Endothelial cell of umbilical vein (primary cell): ENCODE data around the gene HIP1R. TPM values are rescaled to one million over a fixed set of nuclear protein-coding genes. Genes with fewer than 3 reads are reported as not detected.

Experiments used
- BruUV-seq: library from RNA; stranded (reverse); fragments of 400-500 nt; replicated peaks from 2 replicates; lab custom pipeline; 2021; lab: Mats Ljungman, UMichigan
- CTCF ChIA-PET: fragments of 300-600, 350-600 bp; sonication (Branson Sonifier 250); formaldehyde crosslinking; loops from one replicate; lab custom pipeline; 2021; ENCODE audit warnings: antibody characterized with exemption, inconsistent platforms; lab: Charles Lee
- POLR2A ChIA-PET: fragments of 300-600, 350-600 bp; sonication (Branson Sonifier 250); formaldehyde crosslinking; loops from one replicate; lab custom pipeline; 2021; ENCODE audit warnings: antibody characterized with exemption, inconsistent platforms; lab: Charles Lee
- DNase-seq: peaks from one replicate; pipeline ENCODE4 v3.0.0-alpha.2; 2011; ENCODE audit warnings: low read depth, low spot score
- FAIRE-seq: peaks from 2 replicates; lab custom pipeline; 2011; peaks lifted over from hg19 to GRCh38; lab: Jason Lieb, UNC
- H2AFZ ChIP-seq: 2 replicates; pipeline ENCODE4 v1.6.0; 2012; ENCODE audit warnings: low read depth, low read length, control low read depth, inconsistent platforms
- H3K27ac ChIP-seq: 2 replicates; pipeline ENCODE4 v1.5.1; 2011; ENCODE audit warnings: low read depth, mild to moderate bottlenecking, control low read depth, low read length, moderate library complexity; ENCODE audit not compliant: insufficient read depth
- H3K27me3 ChIP-seq, 2 experiments: 2 replicates each; pipeline versions ENCODE4 v1.6.0 to v1.6.1; 2011; ENCODE audit warnings: low read length in 2 of 2, mixed read lengths in 1 of 2; ENCODE audit not compliant: control insufficient read depth in 2 of 2, insufficient read depth in 2 of 2
- H3K36me3 ChIP-seq, 2 experiments: 2 replicates in 1 of 2; 3 replicates in 1 of 2; pipeline ENCODE4 v1.5.1; 2011; ENCODE audit warnings: low read length in 2 of 2, mild to moderate bottlenecking in 1 of 2, moderate library complexity in 1 of 2; ENCODE audit not compliant: control insufficient read depth in 2 of 2, insufficient read depth in 2 of 2; ENCODE audit errors: extremely low read depth in 1 of 2
- H3K4me1 ChIP-seq: 3 replicates; pipeline ENCODE4 v1.5.1; 2011; ENCODE audit warnings: mild to moderate bottlenecking, low read length; ENCODE audit not compliant: control insufficient read depth, insufficient read depth; ENCODE audit errors: extremely low read depth
- H3K4me2 ChIP-seq: 2 replicates; pipeline ENCODE4 v1.6.1; 2011; ENCODE audit warnings: low read length, control low read depth, mixed read lengths; ENCODE audit not compliant: insufficient read depth
- H3K4me3 ChIP-seq, 3 experiments: fragments of 200-600 bp in 1 of 3; sonication (generic), shearing (Covaris generic) in 1 of 3; replicated peaks in 1 of 3; 2 replicates each; pipeline ENCODE4 v1.5.1; 2011 to 2016; ENCODE audit warnings: control low read depth in 3 of 3, low read length in 3 of 3, mild to moderate bottlenecking in 2 of 3, inconsistent platforms in 1 of 3, low read depth in 1 of 3, moderate library complexity in 1 of 3; ENCODE audit not compliant: insufficient read depth in 1 of 3
- H3K79me2 ChIP-seq: 2 replicates; pipeline ENCODE4 v1.6.0; 2012; ENCODE audit warnings: low read length, inconsistent platforms; ENCODE audit not compliant: control insufficient read depth, insufficient read depth
- H3K9ac ChIP-seq: replicated peaks from 2 replicates; pipeline ENCODE3; 2011; ENCODE audit warnings: low read length, control low read depth; ENCODE audit not compliant: insufficient read depth; ENCODE audit errors: extremely low read depth
- H3K9me1 ChIP-seq: replicated peaks from 3 replicates; pipeline ENCODE4 v1.6.0; 2011; ENCODE audit warnings: mild to moderate bottlenecking, low read length; ENCODE audit not compliant: control insufficient read depth, insufficient read depth; ENCODE audit errors: extremely low read depth
- H3K9me3 ChIP-seq: replicated peaks from 2 replicates; pipeline ENCODE4 v1.5.1; 2012; ENCODE audit warnings: low read length, inconsistent platforms; ENCODE audit not compliant: control insufficient read depth, insufficient read depth
- H4K20me1 ChIP-seq: replicated peaks from 2 replicates; pipeline ENCODE3; 2011; ENCODE audit warnings: mild to moderate bottlenecking, low read length; ENCODE audit not compliant: control insufficient read depth, insufficient read depth; ENCODE audit errors: extremely low read depth
- EZH2 ChIP-seq: IDR thresholded peaks from 2 replicates; pipeline ENCODE4 v1.6.1; 2012; ENCODE audit warnings: borderline replicate concordance, low read depth, mild to moderate bottlenecking, moderate library complexity, low read length, inconsistent platforms; ENCODE audit not compliant: severe bottlenecking
- GATA2 ChIP-seq: IDR thresholded peaks from 2 replicates; pipeline ENCODE4 v1.7.0; 2011; ENCODE audit warnings: low read depth, mild to moderate bottlenecking, moderate library complexity, mixed read lengths, low read length; ENCODE audit not compliant: insufficient read length, insufficient read depth
- JUN ChIP-seq: IDR thresholded peaks from 2 replicates; pipeline ENCODE4 v1.6.1; 2011; ENCODE audit warnings: borderline replicate concordance, low read depth; ENCODE audit not compliant: insufficient read length, insufficient read depth
- MAX ChIP-seq: IDR thresholded peaks from 2 replicates; pipeline ENCODE4 v1.6.1; 2011; ENCODE audit not compliant: insufficient read depth, insufficient read length
- MYC ChIP-seq: IDR thresholded peaks from one replicate; pipeline ENCODE4 v1.6.1; 2011; ENCODE audit warnings: mild to moderate bottlenecking, low read depth, low read length
- POLR2AphosphoS5 ChIP-seq: IDR thresholded peaks from 2 replicates; pipeline ENCODE4 v1.6.1; 2012; ENCODE audit warnings: low read depth, mild to moderate bottlenecking, control low read depth, low read length, moderate library complexity; ENCODE audit not compliant: insufficient read depth
- dilution Hi-C: fragments of 300-500 bp; cut with MboI; formaldehyde crosslinking; loops from one replicate; pipeline ENCODE4 v1.15.0; 2019; ENCODE audit warnings: low sequenced_read_pairs; ENCODE audit not compliant: extremely low pct_ligation_motif_present
- intact Hi-C: fragments of 100-400 bp; cut with micrococcal nuclease; formaldehyde crosslinking; loops from one replicate; pipeline ENCODE4 v1.10.0; 2022
- polyA plus RNA-seq, 4 experiments: library from polyadenylated mRNA; depleted of rRNA in 3 of 4; stranded (reverse) in 3 of 4; unstranded in 1 of 4; fragments of >200 nt; gene quantifications; 2 replicates each; pipeline versions ENCODE4 v1.2.1 to v1.2.3, GENCODE V29; 2011 to 2012; ENCODE audit warnings: missing spikeins in 1 of 4
- total RNA-seq: library from RNA; stranded (reverse); gene quantifications from 2 replicates; pipeline ENCODE4 v1.2.3, GENCODE V29; 2021

HIP1R gene
- total and polyA plus RNA-seq, 2 donors (not counting 3 experiments of a cell fraction or from before 2014, with no cell fraction given), result 111 to 122 TPM

- peak overlapping the region; percentile 84 for H3K4me2 ChIP-seq
- peak overlapping the region; percentile 6 for H2AFZ ChIP-seq
- H3K9ac ChIP-seq, result peak overlapping the region; percentile 89
- H3K36me3 ChIP-seq, result peaks cover 13 to 16% of the 10 kb centered on the region in 2 experiments
- TSS peak; percentile 72 for BruUV-seq
- H3K4me3 ChIP-seq, result peak overlapping the region in 2 of 3 experiments; percentile 25 to 60
- no peaks in the 10 kb centered on the region for H3K9me3 ChIP-seq
- TF ChIP-seq GATA2 (no peak), POLR2AphosphoS5 (peak; percentile 52), EZH2 (no peak), JUN (no peak), MAX (peak; percentile 29), MYC (peak; percentile 89)
- POLR2A ChIA-PET, result interaction anchor here (0.9 to 1.2 kb wide), 2 partner anchors 16 to 361 kb away, joined by 3 to 5 read pairs; partner anchors contain the start of genes MPHOSPH9 and MTRFR
- peak overlapping the region; percentile 92 for H3K27ac ChIP-seq
- no peak for FAIRE-seq
- peak; percentile 84 for DNase-seq
- intact Hi-C loops (loop anchor here (1.0 kb wide), 3 partner anchors 16 to 80 kb away; no protein-coding TSS in a partner anchor), dilution Hi-C loops (no loop called here)
- no peaks in the 10 kb centered on the region for H4K20me1 ChIP-seq
- H3K79me2 ChIP-seq, result peaks cover 65% of the 10 kb centered on the region
- H3K27me3 ChIP-seq, result no peaks in the 10 kb centered on the region
- peaks cover 32% of the 10 kb centered on the region for H3K4me1 ChIP-seq
- no peaks in the 10 kb centered on the region for H3K9me1 ChIP-seq
- CTCF ChIA-PET, result interaction anchor here (0.7 to 4.0 kb wide), 15 partner anchors 8 to 366 kb away, joined by 3 to 23 read pairs (median 7); partner anchors contain the start of gene VPS37B
These were observed 36.9 kb downstream of the HIP1R start for GRCh38 chr12:122871851-122872780.
